Activated CD4-positive, CD25-positive, alpha-beta regulatory T cell treated with anti-CD3 and anti-CD28 coated beads, Interleukin-2, amount 50 U/mL, for 16 hours (primary cell): ENCODE data around the gene EFCAB6.

ENCODE experiments used
- DNase-seq: peaks from one replicate; pipeline ENCODE4 v3.0.0-alpha.2; 2020; ENCODE audit warnings: low read depth, low spot score

EFCAB6 gene

DNA sequence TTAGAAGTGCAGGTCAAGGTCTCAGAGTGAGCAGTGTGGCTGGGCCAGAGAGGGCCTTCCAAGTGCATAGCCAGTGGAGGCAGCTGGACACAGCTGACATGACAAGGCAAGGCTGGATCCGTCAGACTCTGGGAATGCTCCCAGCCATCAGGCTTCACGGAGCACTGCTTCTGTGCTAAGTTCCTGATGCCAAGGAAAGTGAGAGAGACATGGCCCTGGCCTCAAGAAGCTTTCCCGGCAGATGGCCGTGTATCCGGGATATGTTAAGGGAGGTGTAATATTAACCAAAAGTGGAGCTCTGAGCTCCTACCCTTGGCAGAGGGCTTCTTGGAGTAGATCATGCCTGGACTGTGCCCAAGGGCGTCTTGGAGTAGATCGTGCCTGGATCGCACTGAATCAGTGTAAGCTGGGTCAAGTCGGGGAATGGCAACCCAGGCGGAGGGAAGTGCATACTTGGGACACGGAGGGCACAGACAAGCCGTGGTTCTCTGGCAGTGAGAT, 7.4 kb upstream of the EFCAB6 start:
- DNase-seq = no peak

DNA sequence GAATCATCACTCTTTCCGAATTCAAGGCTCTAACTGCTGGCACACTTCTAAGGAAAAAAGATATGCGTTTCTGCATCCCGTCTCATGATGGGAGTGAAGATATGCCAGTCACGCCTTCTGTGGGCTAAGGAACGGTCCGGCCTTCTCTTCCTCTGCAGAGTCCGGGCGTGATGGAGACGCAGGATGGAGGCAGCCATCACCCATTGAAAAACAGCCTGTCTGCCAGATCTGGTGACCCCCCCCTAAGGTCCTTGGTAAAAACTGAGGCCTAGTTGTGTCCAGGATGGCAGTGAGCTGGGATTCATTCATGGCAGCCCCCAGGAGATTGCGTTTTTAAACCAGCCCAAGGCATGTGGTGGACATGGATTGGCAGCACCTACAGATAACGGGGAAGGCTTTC, 6.9 kb upstream of the EFCAB6 start:
- DNase-seq = no peak

DNA sequence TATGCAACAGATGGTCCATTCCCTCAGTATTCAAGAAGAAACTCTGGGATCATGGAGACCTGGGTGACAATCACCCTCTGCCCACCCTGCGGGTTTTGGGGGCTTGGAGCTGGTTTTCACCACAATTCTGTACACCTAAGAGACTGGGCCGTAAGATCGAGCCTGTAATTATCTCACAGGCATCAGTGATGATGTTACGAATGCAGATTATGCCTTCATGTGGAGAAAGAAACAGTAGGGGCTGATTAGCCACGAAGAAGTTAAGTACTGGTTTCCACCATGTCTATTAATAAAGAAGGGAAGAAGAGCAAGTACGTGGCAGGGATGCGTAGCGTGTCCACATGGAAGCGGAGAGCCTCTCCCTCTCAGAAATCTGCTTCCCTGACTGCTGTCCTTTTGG, 5.3 kb upstream of the EFCAB6 start:
- no peak for DNase-seq

DNA sequence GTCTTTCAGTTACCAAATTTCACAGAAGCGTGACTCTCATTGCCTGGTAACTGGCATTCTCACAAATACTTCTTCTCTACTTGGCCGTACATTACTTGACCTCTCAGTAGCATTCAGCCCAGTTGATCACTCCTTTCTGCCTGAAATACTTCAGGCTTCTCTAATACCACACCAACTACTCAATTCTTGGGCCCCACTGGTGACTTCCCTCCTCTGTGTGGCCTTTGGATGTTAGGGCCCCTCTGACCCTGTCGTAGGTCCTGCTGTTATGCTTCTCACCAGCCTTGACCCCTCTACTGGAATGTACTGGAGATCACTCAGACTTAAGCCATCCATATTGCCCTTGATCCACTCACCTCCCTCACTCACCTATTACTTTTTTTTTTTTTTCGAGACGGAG, 2.2 kb upstream of the EFCAB6 start:
- no peak for DNase-seq

DNA sequence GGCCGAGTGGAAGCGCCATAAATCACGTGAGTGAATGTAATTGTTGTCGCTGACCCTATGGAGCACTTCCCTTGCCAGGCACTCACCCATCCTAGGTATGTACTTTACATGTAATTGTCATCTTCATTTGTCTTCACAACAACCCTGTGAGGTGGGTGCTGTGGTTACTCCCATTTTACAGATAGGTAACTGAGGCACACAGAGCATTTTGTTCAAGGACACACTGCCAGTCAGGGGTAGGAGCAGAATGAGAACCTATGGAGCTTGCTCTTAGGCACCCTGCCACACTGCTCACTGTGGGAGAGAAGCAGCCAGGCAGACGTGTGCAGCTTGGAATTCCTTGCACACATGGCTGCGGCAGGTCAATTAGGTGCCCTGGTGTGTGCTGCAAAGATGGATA, 785 bp upstream of the EFCAB6 start:
- no peak for DNase-seq

DNA sequence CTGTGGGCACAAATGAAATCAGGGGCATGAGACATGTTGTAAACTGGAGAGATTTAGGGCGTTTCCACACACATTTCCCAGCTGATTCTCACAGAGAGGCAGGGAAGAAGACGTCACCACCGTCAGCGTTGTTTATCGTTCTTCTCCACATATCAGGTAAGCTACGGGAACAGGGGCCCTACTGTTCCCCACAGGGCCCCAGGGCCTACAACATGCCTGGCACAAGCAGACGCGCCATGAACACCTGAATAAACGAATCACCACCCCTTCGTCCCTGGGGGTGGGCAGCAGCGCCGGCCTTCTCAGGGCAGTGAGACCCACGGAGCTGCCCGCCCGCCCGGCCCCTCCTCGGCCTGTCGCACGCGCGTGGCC, 342 bp downstream of the EFCAB6 start:
- no peak for DNase-seq

DNA sequence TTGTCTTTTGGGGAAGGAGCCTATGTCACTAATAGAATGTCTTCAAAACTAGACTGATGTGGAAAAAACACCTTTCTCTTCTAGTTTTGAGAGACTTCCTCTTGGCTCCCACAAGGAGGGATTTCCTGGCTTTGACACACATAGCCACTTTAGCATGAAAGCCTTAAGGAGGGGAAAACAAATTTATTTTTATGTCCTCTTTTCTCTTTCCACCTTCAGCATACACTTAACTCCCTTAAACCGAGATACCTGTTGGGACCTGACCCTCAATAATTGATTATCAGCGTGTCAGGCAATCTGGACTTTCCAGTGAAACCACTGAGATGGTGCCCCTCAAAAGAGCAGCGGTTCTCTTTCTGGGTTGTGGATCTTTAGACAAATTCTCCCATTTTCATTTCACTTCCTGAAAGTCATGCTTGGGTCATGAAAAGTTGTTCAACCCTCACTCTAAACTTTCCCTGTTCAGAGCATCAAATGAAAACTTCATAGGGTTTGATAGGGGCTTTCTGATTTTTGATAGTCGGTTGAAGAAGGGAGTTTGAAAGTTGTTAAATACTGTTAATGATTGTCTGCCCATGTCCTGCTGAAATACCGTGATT, 9.1 kb downstream of the EFCAB6 start:
- no peak for DNase-seq

- no peak for DNase-seq
Observed at GRCh38 chr22:43800970-43801369, 11.1 kb downstream of the EFCAB6 start.

GRCh38 chr22:43798492-43798891, 13.6 kb downstream of the EFCAB6 start:
- no peak for DNase-seq

GRCh38 chr22:43796567-43796966, 15.5 kb downstream of the EFCAB6 start:
- DNase-seq = no peak

DNA sequence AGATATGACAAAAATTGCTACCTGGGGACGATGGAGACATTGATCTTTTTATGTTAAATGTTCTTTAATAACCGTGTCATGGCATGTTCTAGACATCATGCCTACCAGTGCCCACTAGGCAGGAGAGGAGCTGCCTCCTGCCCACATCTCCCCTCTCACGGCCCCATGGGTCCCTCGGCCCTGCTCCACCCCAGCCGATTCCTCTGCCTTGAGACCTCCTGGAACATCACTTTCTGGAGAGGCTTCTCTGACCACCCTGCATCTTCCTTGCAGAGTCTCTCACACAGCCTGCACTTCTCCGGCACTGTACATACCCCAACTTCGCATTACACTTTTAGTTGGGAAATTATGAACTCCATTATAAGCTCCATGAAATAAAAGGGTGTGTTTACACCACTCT, 16.8 kb downstream of the EFCAB6 start:
- no peak for DNase-seq

- no peak for DNase-seq
Observed at GRCh38 chr22:43792905-43793304, 19.2 kb downstream of the EFCAB6 start.

- no peak for DNase-seq
Observed at GRCh38 chr22:43789452-43789851, 22.7 kb downstream of the EFCAB6 start.

DNA sequence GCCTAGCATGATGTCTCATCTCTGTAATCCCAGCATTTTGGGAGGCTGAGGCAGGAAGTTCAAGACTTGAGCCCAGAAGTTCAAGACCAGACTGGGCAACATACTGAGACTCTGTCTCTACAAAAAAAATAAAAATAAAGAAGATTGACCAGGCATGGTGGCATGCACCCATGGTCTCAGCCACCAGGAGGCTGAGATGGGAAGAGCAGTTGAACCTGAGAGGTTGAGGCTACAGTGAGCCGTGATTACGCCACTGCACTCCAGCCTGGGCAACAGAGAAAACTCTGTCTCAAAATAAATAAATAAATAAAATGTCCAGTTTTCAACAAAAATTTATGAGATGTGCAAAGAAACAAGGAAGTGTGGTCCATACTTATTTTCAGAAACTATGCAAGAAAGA, 28.3 kb downstream of the EFCAB6 start:
- no peak for DNase-seq

GRCh38 chr22:43782448-43782847, 29.7 kb downstream of the EFCAB6 start:
- no peak for DNase-seq

DNA sequence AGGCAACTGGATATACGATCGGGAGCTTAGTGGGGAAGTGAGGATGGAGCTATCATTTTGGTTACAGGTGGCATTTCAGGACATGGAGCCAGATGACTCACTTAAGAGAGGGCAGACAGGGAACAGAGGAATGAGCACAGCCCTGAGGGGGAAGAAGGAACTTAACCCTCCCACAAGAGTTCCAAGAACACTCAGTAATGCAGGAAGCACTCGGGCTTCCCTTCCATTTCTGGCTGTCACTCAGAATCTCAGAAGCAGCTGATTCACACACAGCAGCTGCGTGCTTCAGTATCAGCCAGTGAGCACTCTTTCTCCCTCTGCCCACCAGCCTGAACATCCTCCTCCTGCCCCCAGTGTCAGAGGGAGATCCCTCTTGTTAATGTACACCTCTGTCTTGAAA, 34.8 kb downstream of the EFCAB6 start:
- no peak for DNase-seq

DNA sequence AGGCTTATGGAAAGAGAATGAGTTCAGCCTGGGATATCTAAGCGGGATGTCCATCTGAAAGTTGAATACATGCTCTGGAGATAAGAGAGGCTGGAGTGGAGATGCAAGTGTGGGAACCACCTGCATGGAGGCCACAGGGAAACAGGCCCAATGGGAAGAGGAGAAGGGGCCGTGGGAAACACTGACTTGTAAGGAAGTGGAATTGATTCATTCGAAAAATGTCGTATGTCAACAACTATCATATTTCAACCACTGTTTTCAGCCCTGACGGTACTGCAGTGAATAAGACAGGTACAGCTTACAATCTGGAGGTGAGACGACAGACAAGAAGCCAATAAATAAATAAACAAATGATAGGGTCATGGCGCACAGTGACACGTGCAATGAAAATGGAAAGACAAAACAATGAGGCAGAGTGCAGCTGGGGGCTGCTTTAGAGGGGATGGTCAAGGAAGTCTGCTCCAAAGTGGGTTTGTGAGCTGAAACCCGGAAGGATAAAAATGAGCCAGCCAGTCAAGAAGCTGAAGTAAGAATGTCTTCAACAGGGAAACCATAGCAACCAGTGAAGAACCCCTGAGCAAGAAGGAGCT, 35.9 kb downstream of the EFCAB6 start:
- DNase-seq = no peak

GRCh38 chr22:43774318-43774915, 37.7 kb downstream of the EFCAB6 start:
- DNase-seq = no peak

- DNase-seq = no peak
Observed at GRCh38 chr22:43772831-43773230, 39.3 kb downstream of the EFCAB6 start.

- DNase-seq = no peak
Observed at GRCh38 chr22:43755452-43755851, 56.7 kb downstream of the EFCAB6 start.

- no peak for DNase-seq
Observed at GRCh38 chr22:43755011-43755410, 57.1 kb downstream of the EFCAB6 start.

- no peak for DNase-seq
Observed at GRCh38 chr22:43754176-43754575, 57.9 kb downstream of the EFCAB6 start.

GRCh38 chr22:43753688-43754087, 58.4 kb downstream of the EFCAB6 start:
- DNase-seq = no peak
